Testis (tissue), 3 donors: ENCODE data around the gene ARID4B. TPM values are rescaled to one million over a fixed set of nuclear protein-coding genes. Genes with fewer than 3 reads are reported as not detected.

Experiments
- DNase-seq: peaks from one replicate; pipeline ENCODE4 v3.0.0-alpha.2; 2019
- H3K27ac ChIP-seq, 2 donors: fragments of 200-600 bp; sonication (generic); one replicate each; pipeline ENCODE4 v1.5.1; 2019
- H3K27me3 ChIP-seq: fragments of 200-600 bp; sonication (generic); one replicate; pipeline ENCODE4 v1.5.1; 2019
- H3K36me3 ChIP-seq: fragments of 200-600 bp; sonication (generic); one replicate; pipeline ENCODE4 v1.5.1; 2017; ENCODE audit warnings: low read depth; ENCODE audit errors: missing control alignments
- H3K4me1 ChIP-seq: fragments of 200-600 bp; sonication (generic); one replicate; pipeline ENCODE4 v1.5.1; 2019
- H3K4me3 ChIP-seq, 2 donors: fragments of 200-600 bp; sonication (generic); one replicate each; pipeline ENCODE4 v1.5.1; 2017 to 2019
- H3K9me3 ChIP-seq: fragments of 200-600 bp; sonication (generic); one replicate; pipeline ENCODE4 v1.5.1; 2017
- CTCF ChIP-seq, 3 experiments: fragments of 450-650 bp in 2 of 3; fragments of 200-600 bp in 1 of 3; sonication (generic) in 1 of 3; IDR thresholded peaks; one replicate each; pipeline ENCODE4 v1.5.1; 2016 to 2019; ENCODE audit warnings: antibody characterized with exemption in 3 of 3, mild to moderate bottlenecking in 2 of 3, moderate library complexity in 1 of 3
- POLR2A ChIP-seq: fragments of 450-650 bp; IDR thresholded peaks from one replicate; pipeline ENCODE4 v1.6.1; 2017; ENCODE audit warnings: antibody characterized with exemption, mild to moderate bottlenecking, moderate library complexity
- WGBS, 2 donors: methylation state at CpG; one replicate each; pipeline ENCODE4 v1.1.5; 2018; 5-methylcytosine and 5-hydroxymethylcytosine counted together
- intact Hi-C: fragments of 100-400 bp; cut with DNase I; formaldehyde crosslinking; loops from one replicate; pipeline ENCODE4 v1.15.1; 2023; ENCODE audit warnings: low total_unique reads
- polyA plus RNA-seq: library from polyadenylated mRNA; stranded (reverse); fragments of 350-450 nt; fragmentation: Illumina TruSeq; extraction: RNeasy Lipid Tissue Mini Kit (QIAGEN cat#74804); gene quantifications from one replicate; pipeline ENCODE4 v1.2.3, GENCODE V29; 2014; ENCODE audit warnings: low read depth, low replicate concordance; ENCODE audit not compliant: insufficient read depth
- total RNA-seq, 2 donors: library from RNA; depleted of rRNA; stranded (reverse); fragments of >200 nt; gene quantifications; one replicate each; pipeline ENCODE4 v1.2.3, GENCODE V29; 2016

The ARID4B gene
- total and polyA plus RNA-seq, 3 donors from 2014 or later = 11.6 to 72.4 (median 60.0) TPM

DNA sequence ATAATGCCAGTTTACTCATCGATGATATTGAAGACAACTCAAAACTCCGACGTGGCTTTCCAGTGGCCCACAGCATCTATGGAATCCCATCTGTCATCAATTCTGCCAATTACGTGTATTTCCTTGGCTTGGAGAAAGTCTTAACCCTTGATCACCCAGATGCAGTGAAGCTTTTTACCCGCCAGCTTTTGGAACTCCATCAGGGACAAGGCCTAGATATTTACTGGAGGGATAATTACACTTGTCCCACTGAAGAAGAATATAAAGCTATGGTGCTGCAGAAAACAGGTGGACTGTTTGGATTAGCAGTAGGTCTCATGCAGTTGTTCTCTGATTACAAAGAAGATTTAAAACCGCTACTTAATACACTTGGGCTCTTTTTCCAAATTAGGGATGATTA lies 14.1 kb upstream of the ARID4B start:
- no peak for DNase-seq
- Histone ChIP-seq H3K27ac (no peak overlapping the region), H3K27me3 (no peaks in the 10 kb centered on the region), H3K9me3 (no peaks in the 10 kb centered on the region), H3K4me3 (no peak overlapping the region), H3K36me3 (no peaks in the 10 kb centered on the region), H3K4me1 (no peaks in the 10 kb centered on the region)
- TF ChIP-seq CTCF (IDR thresholded peaks at IDR 0.05) (no peak), POLR2A (no peak)
- intact Hi-C loops = no loop called here
- whole genome bisulfite sequencing, 2 donors = 70 to 72% methylated on average over 6 of the region's 6 CpGs

DNA sequence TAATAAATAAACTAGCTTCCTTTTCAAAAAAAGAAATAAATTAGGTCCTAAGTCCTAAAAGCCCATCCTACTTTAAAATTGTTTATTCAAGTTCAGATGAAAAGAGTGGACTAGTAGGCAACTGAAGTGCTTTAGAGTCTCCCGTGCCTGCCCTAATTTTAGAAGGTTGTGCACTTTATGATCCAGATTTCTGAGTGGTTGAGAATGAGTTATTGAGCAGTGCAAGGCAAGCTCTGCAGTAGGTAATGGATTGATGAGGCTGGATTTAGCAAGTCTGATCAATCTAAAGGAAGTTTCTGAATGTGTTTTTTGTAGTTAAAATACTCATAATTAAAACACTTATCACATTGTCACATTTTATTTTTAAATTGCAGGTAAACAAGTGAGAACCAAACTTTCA lies 13.4 kb upstream of the ARID4B start:
- TF ChIP-seq CTCF (IDR thresholded peaks at IDR 0.05) = no peak
- Histone ChIP-seq H3K27ac (no peak overlapping the region), H3K4me1 (no peaks in the 10 kb centered on the region), H3K4me3 (no peak overlapping the region), H3K27me3 (no peaks in the 10 kb centered on the region), H3K9me3 (no peaks in the 10 kb centered on the region), H3K36me3 (no peaks in the 10 kb centered on the region)
- WGBS, 2 donors = 74 to 75% methylated on average over 1 of the region's 1 CpG
- no peak for DNase-seq
- intact Hi-C loops = no loop called here

DNA sequence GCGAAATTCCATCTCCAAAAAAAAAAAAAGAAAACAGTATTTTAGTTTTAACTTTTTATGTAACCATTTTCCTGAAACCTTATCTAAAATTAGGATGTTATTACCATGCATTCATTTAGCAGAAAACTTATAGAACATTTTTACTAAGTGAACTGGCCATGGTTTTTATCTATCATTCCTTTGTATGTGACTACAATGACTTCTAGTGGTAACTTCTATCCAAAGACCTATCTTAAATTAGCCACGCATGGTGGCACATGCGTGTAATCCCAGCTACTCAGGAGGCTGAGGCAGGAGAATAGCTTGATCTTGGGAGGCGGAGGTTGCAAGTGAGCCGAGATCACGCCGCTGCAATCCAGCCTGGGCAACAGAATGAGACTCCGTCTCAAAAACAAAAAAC lies 11.8 kb upstream of the ARID4B start:
- WGBS, 2 donors = 72 to 79% methylated on average over 8 of the region's 8 CpGs
- H3K36me3 ChIP-seq = no peaks in the 10 kb centered on the region
- H3K27ac ChIP-seq = no peak overlapping the region
- no peak for TF ChIP-seq CTCF (IDR thresholded peaks at IDR 0.05)
- no peak for TF ChIP-seq POLR2A
- H3K9me3 ChIP-seq = no peaks in the 10 kb centered on the region
- DNase-seq = no peak
- intact Hi-C loops = no loop called here
- no peak overlapping the region for H3K4me3 ChIP-seq
- H3K4me1 ChIP-seq = no peaks in the 10 kb centered on the region
- H3K27me3 ChIP-seq = no peaks in the 10 kb centered on the region

DNA sequence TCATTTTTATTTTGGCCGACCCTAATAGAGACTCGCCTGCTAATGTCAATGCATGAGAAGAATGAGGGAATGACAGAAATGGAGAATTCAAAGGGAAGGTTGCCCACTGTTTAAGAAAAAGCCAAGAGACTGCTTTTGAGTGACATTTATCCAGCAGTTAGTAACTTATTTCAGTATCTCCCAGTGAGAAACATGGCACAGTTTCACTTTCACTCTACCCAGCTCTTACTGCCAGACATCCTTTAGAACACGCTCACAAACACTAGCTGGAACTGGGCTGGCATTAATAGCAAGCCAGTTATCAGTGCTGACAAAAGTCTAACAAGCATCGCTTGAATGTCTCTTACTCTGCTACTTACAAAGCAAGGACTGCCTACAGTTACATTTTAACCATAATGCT lies 8.9 kb upstream of the ARID4B start:
- TF ChIP-seq CTCF (IDR thresholded peaks at IDR 0.05) (no peak), POLR2A (no peak)
- no peaks in the 10 kb centered on the region for H3K4me1 ChIP-seq
- no peaks in the 10 kb centered on the region for H3K36me3 ChIP-seq
- intact Hi-C loops = no loop called here
- no peak for DNase-seq
- 79 to 81% methylated on average over 4 of the region's 4 CpGs for WGBS, 2 donors
- H3K9me3 ChIP-seq = no peaks in the 10 kb centered on the region
- no peak overlapping the region for H3K4me3 ChIP-seq
- H3K27ac ChIP-seq = no peak overlapping the region
- H3K27me3 ChIP-seq = no peaks in the 10 kb centered on the region

GRCh38 chr1:235331401-235331800 lies 3.4 kb upstream of the ARID4B start:
- TF ChIP-seq CTCF (IDR thresholded peaks at IDR 0.05) = no peak
- TF ChIP-seq POLR2A = no peak
- no peaks in the 10 kb centered on the region for H3K9me3 ChIP-seq
- no peak for DNase-seq
- peaks cover 4% of the 10 kb centered on the region for H3K4me1 ChIP-seq
- no peak overlapping the region for H3K4me3 ChIP-seq
- no peak overlapping the region for H3K27ac ChIP-seq
- no peaks in the 10 kb centered on the region for H3K36me3 ChIP-seq
- no peaks in the 10 kb centered on the region for H3K27me3 ChIP-seq
- WGBS, 2 donors = 35 to 47% methylated on average over 3 of the region's 3 CpGs
- intact Hi-C loops = no loop called here
